NCI-H345 treated with DMSO at 0.1 percent for 48 hours (cell line): ENCODE results near the gene ANXA10.
"Not testable (repeated sequence)": the region's sequence is repeated elsewhere in the genome, so short reads cannot be mapped to it uniquely, and the experiment has no call there.

ENCODE experiments used
- DNase-seq: peaks from one replicate; lab custom pipeline; 2025; ENCODE audit not compliant: unreplicated experiment; lab: John Stamatoyannopoulos, UW

The ANXA10 gene

DNA sequence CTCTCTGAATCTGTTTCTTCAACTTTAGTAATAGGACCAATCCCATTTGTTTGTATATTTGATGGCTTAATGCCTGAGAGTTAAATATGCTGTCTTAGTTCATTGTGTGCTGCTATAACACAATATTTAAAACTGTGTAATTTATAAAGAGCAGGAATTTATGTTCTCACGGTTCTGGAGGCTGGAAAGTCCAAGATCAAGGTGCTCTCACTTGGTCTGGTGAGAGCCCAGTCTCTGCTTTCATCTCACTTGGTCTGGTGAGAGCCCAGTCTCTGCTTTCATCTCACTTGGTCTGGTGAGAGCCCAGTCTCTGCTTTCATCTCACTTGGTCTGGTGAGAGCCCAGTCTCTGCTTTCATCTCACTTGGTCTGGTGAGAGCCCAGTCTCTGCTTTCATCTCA is 20.7 kb downstream of the ANXA10 start:
- DNase-seq, result not testable (repeated sequence)

DNA sequence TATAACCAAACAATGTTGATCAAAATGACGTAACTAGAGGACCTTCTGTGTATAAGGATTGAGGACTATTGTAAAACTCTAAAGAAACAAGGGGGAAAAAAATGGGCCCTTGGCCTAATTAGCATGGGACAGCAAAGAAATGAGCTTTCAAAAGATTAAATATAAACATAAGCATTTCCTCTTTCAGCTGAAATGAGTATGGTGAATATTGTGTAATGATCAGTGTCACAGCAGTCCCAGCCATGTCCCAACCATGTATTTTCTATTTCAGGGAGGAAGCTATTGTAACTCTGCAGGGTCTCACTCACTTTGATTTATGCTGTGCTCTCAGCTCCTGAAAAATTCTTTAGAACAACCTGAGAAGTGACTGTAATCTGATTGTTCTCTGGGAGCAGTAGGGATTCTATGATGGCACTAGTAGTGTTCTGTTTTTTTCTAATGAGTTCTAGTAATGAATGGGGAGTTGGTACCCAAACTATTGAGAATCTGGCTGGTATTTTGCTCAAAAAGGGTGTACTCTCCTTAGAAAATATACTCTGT is 25.8 kb downstream of the ANXA10 start:
- no peak for DNase-seq

DNA sequence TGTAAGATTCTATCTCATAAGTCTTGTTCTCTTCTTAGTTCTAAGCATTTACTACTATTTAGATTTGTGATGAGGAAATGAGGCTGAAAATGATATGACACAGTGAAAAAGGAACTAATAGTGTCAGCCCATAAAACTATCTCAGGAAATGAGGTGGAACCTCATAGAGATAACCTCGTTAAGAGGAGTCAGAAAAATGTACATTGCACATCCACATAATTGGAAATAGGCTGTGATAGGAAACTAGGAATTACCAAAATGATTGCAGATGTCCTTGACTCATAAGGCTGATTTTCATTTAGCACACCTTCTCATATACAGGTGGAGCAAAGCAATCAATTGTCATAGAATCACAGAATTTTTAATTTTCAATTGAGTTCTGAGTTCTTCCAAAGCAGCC is 26.8 kb downstream of the ANXA10 start:
- DNase-seq, result no peak

DNA sequence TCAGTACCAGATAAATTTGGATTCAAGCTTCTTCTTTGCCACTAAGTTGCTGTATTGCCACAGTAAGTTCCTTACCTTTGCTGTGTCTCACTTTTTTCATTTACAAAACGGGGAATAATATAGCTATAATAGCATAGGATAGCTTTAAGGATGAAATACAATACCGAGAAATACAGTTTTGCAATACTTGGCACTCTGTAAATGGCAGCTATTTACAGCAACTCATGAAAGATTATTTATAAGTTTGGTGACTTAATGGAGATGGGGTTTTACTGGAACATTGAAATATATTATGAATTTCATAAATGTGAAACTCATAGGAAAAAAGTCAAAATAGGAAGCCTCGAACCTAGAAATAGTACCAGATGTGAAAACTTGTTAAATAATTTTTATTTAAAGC is 27.6 kb downstream of the ANXA10 start:
- no peak for DNase-seq

DNA sequence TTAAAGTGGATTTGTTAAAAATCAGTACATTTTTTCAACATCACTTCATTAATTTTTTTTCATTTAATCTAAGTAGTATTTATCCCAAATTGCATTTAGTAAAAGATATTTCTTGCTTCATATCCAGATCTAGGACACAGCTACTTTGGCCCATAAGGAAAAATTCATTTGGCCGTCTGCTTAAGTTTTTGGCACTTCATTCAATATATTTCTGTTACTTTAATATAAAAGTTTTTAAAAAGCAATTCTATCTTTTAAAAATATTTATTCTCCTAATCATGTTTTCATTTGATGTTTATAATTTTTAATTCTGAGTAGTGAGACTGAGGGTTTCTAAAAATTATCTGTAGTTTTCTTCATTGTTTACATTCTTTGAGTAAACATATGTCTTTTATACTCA is 28.5 kb downstream of the ANXA10 start:
- DNase-seq, result no peak

DNA sequence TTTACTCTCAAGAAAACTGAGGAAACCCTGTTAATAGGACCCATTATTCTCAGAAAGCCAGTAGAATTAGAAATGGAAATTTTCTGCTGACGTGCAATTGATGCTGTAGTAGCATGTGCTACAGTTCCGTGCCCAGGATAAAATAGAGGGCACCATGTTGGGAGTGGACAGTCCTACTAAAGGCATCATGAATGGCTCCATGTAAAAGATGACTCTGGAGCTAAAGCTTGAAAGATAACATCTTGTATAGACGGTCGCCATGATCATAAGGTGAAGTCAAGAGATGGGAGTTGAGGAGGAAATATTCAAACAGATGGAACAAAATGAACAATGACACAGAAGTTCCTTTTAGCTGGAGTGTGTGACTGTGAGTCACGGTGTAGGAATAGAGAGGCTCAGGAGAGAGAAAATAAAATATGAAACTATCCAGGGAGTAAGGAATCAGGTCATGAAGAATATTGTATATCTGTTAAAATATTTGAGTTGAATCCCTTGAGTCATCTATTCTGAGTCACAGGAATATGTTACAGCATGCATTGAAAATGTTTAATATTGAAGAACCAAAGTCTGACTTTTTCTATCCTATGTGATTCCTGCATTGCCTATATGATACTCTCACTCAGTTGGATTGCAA is 31.8 kb downstream of the ANXA10 start:
- no peak for DNase-seq

DNA sequence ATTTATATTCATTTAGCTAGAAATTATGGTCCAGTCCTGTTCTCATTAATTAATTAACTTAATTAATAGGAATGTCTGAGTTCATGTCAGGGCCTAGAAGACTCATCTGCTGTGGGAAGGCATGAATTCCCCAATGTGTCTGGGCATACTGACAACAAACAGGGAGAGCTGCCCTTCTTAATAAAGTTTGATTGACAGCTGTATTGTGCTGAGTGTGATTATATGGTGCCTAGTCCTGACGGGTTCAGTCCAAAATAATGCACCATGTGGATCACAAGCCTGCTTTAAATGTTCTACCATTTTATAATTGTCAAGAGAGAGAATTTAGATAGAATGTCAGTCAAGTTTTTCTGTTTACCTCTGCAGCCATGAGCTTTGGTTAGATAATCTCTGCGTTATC is 34.6 kb downstream of the ANXA10 start:
- no peak for DNase-seq

DNA sequence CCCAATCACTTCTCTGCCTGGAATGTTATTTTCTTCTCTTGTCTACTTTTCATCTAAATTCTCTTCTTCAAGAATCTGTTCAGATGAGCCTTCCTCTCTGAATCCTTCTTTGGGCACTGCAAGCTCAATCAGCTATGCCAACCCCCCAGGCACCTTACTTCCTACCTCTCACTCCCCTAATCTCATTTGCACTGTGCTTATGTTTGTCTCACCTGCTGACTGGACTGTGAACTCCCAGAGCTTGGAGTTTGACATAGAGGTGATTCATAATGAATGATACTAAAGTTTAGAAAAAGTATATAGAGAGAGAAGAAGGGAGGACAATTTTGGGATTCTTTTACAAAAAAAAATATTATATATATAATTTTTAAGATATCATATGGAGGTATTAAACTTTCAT is 36.3 kb downstream of the ANXA10 start:
- no peak for DNase-seq

DNA sequence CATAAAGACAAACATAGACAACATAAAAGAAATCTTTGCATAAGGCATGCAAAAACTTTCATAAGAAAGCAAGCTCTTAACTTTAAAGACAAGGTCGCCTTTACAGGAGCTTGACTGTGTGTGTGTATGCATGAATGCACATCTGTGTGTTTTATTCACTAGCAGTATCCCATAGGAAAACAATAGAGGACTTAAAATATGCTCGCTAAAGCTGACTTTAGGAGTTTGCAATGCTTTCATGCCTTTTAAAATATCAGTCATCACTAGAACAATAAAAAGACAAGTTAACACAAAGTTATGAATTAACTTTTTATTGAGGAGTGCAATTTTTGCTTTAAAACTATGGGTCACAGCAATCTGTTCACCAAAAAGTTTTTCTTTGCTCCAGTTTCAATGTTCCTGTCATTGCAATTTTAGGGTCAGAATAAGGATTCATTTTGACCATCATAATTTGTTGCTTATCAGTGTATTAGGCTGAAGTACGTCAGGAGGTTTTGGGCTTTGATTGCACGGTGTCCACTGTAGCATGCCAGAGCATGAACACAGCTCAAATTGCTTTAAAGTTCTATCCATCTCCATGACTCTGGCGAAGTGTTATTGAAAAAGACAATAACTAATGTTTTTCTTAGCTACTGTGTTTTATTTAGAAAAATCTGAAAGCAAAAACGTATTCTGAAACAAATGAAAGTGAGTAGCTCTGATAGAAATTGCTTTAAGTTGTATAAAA is 36.9 kb downstream of the ANXA10 start:
- DNase-seq, result no peak

DNA sequence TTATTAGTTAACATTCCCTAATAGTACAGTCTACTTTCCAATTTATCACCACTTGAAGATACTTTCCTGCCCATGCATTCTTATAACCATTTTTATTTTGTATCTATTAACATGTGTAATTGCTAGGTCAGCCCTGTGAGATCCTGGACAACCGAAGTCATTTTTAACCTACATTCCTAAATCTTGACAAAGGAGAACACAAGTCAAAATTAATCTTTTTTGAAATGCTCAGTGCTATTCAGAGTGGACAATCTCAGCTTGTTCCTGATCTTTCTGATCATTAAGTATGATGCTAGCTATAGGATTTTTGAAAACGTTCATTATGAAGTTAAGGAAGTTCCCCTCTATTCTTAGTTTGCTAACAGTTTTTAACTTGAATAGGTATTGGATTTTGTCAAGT is 37.5 kb downstream of the ANXA10 start:
- no peak for DNase-seq

DNA sequence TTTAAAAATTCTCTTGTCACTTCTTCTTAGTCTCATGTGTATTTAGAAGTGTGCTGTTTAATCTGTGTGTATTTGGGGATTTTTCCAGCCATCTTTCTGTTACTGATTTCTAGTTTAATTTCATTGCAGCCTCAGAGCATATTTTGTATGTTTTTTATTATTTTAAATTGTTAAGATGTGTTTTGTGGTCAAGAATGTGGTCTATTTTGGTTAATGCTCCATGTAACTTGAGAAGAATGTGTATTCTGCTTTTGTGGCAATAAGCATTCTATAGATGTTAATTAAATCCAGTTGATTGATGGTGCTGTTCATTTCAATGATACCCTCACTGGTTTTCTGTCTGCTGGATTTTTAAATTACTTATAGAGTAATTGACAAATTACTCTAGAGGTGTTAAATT is 38.9 kb downstream of the ANXA10 start:
- no peak for DNase-seq

DNA sequence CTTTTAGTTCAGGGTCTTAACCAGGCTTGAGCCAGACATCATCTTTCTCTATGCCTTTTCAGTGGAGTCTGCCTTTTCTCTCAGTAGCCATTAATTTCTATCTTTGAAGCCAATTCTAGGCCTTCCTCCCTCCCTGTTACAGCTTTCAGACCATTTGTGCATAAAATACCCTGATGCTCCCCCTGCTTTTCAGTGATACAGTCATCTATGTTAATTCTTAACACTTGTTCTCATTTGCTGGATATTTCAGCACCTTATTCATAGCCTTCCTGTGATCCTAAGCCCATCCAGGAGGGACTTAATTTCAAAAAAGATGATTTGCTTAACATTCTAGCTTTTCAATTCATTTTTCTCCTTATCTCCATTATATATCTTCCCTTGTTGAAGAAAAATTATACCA is 42.3 kb downstream of the ANXA10 start:
- no peak for DNase-seq

DNA sequence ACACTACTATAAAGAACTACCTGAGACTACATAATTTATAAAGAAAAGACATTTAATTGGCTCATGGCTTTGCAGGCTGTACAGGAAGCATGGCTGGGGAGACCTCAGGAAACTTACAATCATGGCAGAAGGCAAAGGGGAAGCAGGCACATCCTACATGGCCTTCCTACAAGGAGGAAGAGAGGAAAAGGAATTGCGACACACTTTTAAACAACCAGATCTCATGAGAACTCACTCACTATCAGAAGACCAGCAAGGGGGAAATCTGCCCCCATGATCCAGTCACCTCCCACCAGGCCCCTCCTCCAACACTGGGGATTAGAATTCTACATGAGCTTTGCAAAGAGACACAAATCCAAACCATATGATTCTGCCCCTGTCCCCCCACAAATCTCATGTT is 43.5 kb downstream of the ANXA10 start:
- DNase-seq, result not testable (repeated sequence)

DNA sequence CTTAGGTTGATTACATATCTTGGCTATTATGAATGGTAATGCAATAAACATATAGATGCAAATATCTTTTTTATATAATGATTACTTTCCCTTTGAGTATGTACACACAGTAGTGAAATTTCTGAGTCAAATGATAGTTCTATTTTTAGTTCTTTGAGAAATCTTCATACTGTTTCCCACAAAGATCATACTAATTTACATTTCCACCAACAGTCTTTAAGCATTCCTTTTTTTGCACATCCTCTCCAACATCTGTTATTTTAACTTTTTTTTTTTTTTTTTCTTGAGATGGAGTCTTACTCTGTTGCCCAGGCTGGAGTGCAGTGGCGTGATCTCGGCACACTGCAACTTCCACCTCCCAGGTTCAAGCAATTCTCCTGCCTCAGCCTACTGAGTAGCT is 45.4 kb downstream of the ANXA10 start:
- not testable (repeated sequence) for DNase-seq

DNA sequence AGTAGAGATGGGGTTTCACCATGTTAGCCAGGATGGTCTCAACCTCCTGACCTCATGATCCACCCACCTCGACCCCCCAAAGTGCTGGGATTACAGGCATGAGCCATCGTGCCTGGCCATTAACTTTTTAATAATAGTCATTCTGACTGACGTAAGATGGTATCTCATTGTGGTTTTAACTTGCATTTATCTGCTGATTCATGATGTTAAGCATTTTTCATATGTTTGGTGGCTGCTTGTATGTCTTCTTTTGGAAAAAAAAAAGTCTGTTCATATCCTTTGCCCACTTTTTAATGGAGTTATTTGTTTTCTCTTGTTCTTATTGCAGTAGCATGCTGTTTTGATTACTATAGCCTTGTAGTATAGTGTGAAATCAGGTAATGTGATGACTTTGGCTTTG is 45.8 kb downstream of the ANXA10 start:
- no peak for DNase-seq

DNA sequence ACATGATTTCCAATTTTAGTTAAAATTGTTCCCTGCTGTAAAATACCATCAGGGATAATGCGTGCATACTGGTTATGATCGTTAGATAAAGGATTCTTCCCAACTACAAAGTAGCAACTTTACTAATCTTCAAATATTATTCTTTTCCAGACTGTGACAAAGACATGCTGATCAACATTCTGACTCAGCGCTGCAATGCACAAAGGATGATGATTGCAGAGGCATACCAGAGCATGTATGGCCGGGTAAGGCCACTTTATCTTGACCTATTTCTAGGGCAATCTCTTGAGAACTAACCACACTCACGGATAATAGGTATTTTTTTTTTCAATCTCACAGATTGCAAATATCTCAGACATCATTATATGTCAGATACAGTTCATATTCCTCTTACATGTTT is 47.0 kb downstream of the ANXA10 start:
- DNase-seq, result no peak

DNA sequence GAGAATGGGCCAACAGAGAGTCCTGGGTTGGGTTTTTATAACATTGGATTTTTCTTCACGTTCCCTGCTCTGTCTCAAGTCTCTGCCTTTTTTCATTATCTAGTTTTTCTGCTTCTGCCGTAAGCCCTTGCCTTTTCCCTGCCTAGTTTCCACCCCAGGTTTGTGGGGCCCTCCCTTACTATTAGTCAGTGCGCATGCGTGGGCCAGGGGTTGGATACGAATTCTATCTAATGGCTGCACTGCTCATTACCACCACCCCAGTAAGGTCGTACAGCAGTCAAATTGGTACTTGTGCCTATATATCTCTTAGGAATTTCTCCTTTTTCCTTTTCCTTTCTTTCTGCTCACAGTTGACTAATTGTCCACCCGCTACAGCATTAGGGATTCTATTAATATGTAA is 49.4 kb downstream of the ANXA10 start:
- no peak for DNase-seq

DNA sequence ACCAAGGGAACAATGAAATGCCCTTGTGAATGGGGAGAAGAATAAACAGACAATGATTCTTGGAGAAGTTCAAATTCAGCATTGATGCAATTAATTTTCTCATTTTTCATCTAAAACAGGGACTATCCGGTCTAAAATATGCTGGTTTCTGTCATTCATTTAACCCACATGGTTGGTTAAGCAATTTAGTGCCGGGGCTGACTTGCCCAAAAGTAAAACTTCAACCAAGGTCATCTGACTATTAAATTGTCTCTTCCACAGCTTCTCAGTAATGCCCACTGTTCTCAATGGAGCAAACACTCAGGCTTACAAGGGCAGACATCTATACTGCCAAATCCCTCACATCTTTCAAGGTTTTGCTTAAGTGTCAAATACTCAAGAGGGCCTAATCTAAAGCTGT is 51.3 kb downstream of the ANXA10 start:
- no peak for DNase-seq

DNA sequence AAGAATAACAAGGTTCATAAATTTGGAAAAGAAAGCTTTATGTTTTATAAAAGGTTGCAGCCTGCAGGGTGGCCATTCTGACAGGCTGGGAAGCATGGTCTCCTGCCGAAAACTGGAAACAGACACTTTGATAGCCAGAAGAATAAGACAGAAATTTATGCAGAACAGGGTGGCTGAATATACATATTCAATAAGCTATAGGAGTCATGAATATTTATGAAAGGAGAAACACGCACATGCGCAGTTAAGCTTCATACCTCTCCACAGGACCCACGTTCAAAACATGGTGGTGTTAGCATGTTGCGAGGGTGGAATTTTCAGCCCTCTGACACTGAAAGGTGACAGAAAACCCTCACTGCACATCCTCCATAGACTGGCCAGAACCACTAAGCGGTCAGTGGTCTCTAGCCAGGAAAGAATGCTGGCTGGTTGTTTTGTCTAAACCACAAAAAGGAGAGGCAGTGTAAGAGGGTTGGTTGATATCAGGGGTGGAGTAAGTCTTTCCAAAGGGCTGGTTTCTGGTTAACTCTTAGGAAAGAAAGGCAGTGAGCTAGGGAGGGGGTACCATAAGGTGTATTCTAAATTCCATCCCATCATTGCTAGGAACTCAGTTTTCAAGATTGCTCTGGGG is 58.2 kb downstream of the ANXA10 start:
- DNase-seq, result no peak

DNA sequence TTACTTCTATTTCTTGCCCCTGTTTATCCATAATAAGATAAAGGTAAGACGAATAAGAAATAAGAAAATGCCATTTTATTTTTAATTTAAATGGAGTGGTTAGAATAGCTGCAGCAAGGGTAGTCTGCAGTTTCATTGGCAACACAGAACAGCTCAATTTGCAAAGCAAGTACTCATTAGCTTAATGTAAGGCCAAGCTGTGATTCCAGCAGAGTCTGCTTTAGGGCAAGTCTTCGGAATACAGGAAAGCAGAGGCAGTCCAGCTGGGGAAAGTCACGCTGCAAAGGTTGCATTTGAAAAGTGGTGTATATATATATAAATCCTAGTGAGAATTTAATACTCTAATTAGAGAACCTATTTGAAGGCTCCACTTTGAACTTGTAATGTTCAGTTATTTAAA is 59.0 kb downstream of the ANXA10 start:
- DNase-seq, result no peak

DNA sequence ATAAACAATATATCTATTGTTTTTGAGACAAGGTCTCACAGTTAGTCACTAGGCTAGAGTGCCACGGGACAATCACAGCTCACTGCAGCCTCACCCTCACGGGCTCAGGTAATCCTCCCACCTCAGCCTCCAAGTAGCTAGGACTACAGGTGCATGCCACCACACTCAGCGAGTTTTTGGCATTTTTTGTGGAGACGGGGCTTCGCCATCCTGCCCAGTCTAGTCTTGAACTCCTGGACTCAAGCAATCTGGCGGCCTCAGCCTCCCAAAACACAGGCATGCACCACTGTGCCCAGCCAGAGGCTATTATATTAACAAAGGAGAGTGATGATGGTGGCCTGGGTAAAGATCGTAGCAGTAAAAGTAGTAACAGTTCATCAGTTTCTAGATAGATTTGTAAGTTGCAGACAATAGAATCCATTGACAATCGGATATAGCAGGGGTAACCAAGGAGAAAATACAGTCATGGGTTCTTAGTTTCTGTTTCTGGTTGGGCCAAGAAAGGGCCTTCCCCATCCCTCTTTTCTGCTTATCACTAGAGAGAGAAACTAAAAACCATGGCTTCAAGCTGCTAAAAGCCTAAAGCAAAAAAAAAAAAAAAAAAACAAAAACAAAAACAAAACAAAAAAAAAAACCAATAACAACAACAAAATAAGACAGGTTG is 60.6 kb downstream of the ANXA10 start:
- no peak for DNase-seq
